Lower leg skin (tissue), 4 donors: ENCODE measurements around the gene LHFPL2. TPM values are rescaled to one million over a fixed set of nuclear protein-coding genes. Genes with fewer than 3 reads are reported as not detected.

Experiments used
- DNase-seq, 2 donors: peaks; one replicate each; pipeline ENCODE4 v3.0.0-alpha.2; 2019; ENCODE audit warnings: low spot score in 2 of 2
- H3K4me3 ChIP-seq: fragments of 200-600 bp; sonication (generic); 2 replicates; pipeline ENCODE4 v1.5.1; 2017; ENCODE audit warnings: mild to moderate bottlenecking, low read depth; ENCODE audit not compliant: poor library complexity, severe bottlenecking
- POLR2A ChIP-seq, 2 donors: fragments of 450-650 bp; IDR thresholded peaks; one replicate each; pipeline ENCODE4 v1.6.1; 2016 to 2017; ENCODE audit warnings: antibody characterized with exemption in 2 of 2, mild to moderate bottlenecking in 1 of 2, moderate library complexity in 1 of 2
- WGBS, 2 donors: methylation state at CpG; one replicate each; pipeline ENCODE4 v1.1.5; 2018; 5-methylcytosine and 5-hydroxymethylcytosine counted together
- intact Hi-C: fragments of 100-400 bp; cut with DNase I; formaldehyde crosslinking; loops from one replicate; pipeline ENCODE4 v1.15.0; 2023; ENCODE audit warnings: low total_unique reads
- total RNA-seq, 4 donors: library from RNA; depleted of rRNA; stranded (reverse); fragments of >200 nt; gene quantifications; one replicate each; pipeline ENCODE4 v1.1.0, GENCODE V29; 2016
- TF ChIP-seq, protein P1 (sequence below), 3 donors: fragments of 450-650 bp; IDR thresholded peaks; one replicate each; pipeline ENCODE4 v1.5.1; 2016; ENCODE audit warnings: antibody characterized with exemption in 3 of 3, mild to moderate bottlenecking in 3 of 3, moderate library complexity in 2 of 3

Gene LHFPL2
- total RNA-seq, 4 donors from 2014 or later = 7.3 to 11.1 (median 9.6) TPM

DNA sequence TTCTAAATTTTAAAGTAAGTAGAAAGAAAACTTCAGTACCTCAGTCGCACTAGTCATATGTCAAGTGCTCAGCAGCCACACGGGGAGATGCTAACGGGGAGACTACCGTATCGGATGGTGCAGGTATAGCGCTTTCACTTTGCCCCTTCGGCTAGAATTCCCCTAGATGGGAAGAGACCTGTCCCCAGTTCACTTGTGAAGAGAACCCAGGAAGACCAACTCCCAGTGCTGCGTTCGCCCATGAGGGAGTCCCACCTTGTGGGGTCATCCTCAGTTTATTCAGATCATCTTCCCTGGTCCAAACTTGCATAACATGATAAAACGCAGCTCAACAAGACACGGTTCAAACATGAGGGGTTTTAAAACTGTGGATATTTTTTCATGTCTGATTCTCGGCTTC, 87.3 kb downstream of the LHFPL2 start:
- 92 to 93% methylated on average over 12 of the region's 12 CpGs for WGBS, 2 donors
- no peak overlapping the region for H3K4me3 ChIP-seq
- no peak for DNase-seq
- no peak for TF ChIP-seq POLR2A (IDR thresholded peaks at IDR 0.05)
- TF ChIP-seq, protein P1, sequence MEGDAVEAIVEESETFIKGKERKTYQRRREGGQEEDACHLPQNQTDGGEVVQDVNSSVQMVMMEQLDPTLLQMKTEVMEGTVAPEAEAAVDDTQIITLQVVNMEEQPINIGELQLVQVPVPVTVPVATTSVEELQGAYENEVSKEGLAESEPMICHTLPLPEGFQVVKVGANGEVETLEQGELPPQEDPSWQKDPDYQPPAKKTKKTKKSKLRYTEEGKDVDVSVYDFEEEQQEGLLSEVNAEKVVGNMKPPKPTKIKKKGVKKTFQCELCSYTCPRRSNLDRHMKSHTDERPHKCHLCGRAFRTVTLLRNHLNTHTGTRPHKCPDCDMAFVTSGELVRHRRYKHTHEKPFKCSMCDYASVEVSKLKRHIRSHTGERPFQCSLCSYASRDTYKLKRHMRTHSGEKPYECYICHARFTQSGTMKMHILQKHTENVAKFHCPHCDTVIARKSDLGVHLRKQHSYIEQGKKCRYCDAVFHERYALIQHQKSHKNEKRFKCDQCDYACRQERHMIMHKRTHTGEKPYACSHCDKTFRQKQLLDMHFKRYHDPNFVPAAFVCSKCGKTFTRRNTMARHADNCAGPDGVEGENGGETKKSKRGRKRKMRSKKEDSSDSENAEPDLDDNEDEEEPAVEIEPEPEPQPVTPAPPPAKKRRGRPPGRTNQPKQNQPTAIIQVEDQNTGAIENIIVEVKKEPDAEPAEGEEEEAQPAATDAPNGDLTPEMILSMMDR (IDR thresholded peaks at IDR 0.05) = no peak
- intact Hi-C loops = no loop called here

DNA sequence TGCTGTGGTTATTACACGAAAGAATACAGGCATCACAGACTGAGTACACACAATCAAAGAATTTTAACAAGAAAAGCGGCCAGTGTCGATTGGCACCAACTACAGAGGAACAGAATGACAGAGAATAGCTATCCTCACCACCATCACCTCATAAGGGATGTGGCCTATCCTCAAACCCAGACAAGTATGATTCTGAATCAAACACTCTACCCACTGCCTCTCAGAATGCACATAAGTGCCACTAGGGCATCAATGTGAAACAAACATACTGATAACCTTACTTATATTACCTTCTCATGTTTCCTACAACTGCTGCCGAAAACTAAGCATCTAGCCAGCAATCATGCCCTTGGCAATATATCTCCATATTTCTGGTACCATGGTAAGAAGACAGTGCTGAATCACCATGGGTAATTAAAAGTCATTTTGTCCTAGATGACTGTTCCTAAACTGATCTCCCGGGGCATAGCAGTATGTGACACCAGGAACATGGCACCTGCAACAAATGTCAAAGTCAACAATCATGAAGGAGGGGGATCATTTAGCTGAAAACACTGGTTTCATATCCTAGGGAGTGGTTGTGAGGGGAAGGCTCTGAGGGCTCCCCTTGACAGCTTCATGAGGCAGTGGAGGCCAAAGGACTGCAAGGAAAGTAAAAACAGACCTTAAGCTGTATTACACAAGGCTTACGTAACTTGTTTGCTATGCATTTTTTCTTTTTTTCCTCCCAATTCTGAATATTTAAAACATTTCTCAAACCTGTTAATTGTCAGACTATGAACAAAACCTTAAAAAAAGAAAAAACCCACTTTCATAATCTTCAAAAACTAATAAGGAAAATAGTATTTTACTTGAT, 88.3 kb downstream of the LHFPL2 start:
- DNase-seq = no peak
- 94 to 97% methylated on average over 6 of the region's 6 CpGs for WGBS, 2 donors
- intact Hi-C loops = no loop called here
- H3K4me3 ChIP-seq = no peak overlapping the region
- no peak for TF ChIP-seq POLR2A (IDR thresholded peaks at IDR 0.05)
- TF ChIP-seq, protein P1 (IDR thresholded peaks at IDR 0.05) = no peak

DNA sequence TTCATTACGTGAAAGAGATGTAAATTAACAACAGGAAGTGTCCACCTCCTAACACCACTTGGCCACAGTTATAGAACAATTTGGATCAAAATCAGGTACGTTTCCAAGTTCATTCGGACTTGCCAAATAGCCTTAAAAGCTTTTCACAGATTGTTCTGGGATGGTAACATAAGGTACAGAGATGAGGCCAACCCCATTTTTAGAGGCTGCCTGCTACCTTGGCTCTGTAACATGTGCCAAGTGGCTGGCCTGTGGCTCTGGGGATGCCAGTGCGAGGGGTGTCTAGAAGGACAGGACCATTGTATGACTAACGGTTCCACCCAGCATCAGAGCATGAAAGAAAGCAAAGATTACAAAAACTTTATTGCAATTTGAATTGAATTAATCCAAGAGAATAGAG, 91.0 kb downstream of the LHFPL2 start:
- intact Hi-C loops = no loop called here
- 74 to 75% methylated on average over 5 of the region's 5 CpGs for WGBS, 2 donors
- TF ChIP-seq, protein P1 (IDR thresholded peaks at IDR 0.05) = no peak
- TF ChIP-seq POLR2A (IDR thresholded peaks at IDR 0.05) = no peak
- H3K4me3 ChIP-seq = no peak overlapping the region
- no peak for DNase-seq

DNA sequence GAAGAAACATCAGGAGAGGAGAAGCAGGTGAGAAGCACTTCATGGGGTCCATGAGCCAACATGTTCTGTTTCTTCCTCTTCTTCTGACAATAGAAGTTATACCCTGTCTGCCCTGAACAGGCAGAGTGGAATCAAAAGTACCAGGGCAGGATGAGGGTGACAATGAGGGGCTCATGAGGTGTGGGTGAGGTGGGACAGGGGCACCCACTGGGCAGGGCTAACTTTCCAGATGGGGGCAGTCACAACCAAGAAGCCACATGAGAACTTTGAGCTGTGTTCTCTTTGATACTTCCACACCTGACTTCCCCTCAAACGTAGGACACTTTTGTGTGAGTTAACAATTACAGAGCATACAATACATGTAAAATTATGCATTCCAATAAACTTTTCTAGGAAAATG, 92.7 kb downstream of the LHFPL2 start:
- intact Hi-C loops = no loop called here
- TF ChIP-seq, protein P1 (IDR thresholded peaks at IDR 0.05) = no peak
- no peak for TF ChIP-seq POLR2A (IDR thresholded peaks at IDR 0.05)
- H3K4me3 ChIP-seq = no peak overlapping the region
- WGBS, 2 donors = 77 to 90% methylated on average over 1 of the region's 1 CpG
- DNase-seq = no peak

DNA sequence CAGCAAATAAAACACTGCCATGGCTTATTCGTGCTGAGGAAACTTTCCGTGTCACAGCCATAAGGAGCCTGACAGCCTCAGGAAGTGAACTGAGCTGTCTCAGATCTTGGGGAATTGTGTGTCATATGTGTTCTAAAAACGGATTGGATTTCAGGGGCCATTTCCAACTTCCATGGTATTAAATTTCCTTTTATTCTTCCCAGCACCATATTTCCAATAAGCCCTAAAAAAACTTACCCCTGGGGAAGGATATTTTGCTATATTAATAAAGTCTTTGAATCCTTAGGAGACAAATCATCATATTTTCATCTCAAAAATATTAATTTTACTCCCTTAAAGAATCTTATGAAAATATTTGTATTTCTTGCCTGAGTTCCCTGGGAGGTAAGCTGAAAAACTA, 93.9 kb downstream of the LHFPL2 start:
- no peak for DNase-seq
- H3K4me3 ChIP-seq = no peak overlapping the region
- intact Hi-C loops = no loop called here
- no peak for TF ChIP-seq POLR2A (IDR thresholded peaks at IDR 0.05)
- TF ChIP-seq, protein P1 (IDR thresholded peaks at IDR 0.05) = no peak
- WGBS, 2 donors = 71 to 75% methylated on average over 3 of the region's 3 CpGs
